PFSK-1 (cell line): ENCODE measurements around the gene MAPK8IP1.

Source experiments
- POLR2AphosphoS5 ChIP-seq: IDR thresholded peaks from 2 replicates; pipeline ENCODE4 v1.6.1; 2012; ENCODE audit warnings: low read depth, mild to moderate bottlenecking, control low read depth, low read length, moderate library complexity
- REST ChIP-seq, 2 experiments: IDR thresholded peaks; 2 replicates each; pipeline versions ENCODE4 v1.6.1 to v1.8.0; 2011 to 2012; ENCODE audit warnings: low read depth in 2 of 2, low read length in 2 of 2, control low read depth in 1 of 2, inconsistent platforms in 1 of 2, mild to moderate bottlenecking in 1 of 2, moderate library complexity in 1 of 2; ENCODE audit not compliant: insufficient read depth in 1 of 2
- SIN3A ChIP-seq: IDR thresholded peaks from 2 replicates; pipeline ENCODE4 v1.6.1; 2012; ENCODE audit warnings: mild to moderate bottlenecking, low read length, moderate library complexity, borderline replicate concordance; ENCODE audit not compliant: insufficient read depth
- TAF1 ChIP-seq: IDR thresholded peaks from 2 replicates; pipeline ENCODE4 v1.6.1; 2012; ENCODE audit warnings: low read length, control low read depth, borderline replicate concordance; ENCODE audit not compliant: insufficient read depth

- TF ChIP-seq POLR2AphosphoS5 (no peak), TAF1 (no peak), SIN3A (no peak), REST (IDR thresholded peaks at IDR 0.05; ENCODE audit: insufficient read depth in 1 of 2, low read depth in 2 of 2, low read length in 2 of 2) (no peak)
Observed at GRCh38 chr11:45924036-45924915, 38.8 kb downstream of the MAPK8IP1 start.
